Measurements from ENCODE around the gene REXO5. TPM values are rescaled to one million over a fixed set of nuclear protein-coding genes. Genes with fewer than 3 reads are reported as not detected.
A peak's percentile ranks its signal among the peaks of the same experiment; 100 is the strongest.

REXO5 gene
- total RNA-seq, 4 donors from 2014 or later = 2.0 to 4.9 (median 2.7) TPM

GRCh38 chr16:20871941-20872815 is 65.9 kb downstream of the REXO5 start:
- peaks cover 79 to 91% (median 84%) of the 10 kb centered on the region in 4 donors for H3K4me1 ChIP-seq
- no peaks in the 10 kb centered on the region for H3K27me3 ChIP-seq
- H3K9me3 ChIP-seq = no peaks in the 10 kb centered on the region
- no peak for TF ChIP-seq POLR2A (IDR thresholded peaks at IDR 0.05; ENCODE audit: low read depth)
- TF ChIP-seq POLR2AphosphoS5 (IDR thresholded peaks at IDR 0.05) = no peak
- TF ChIP-seq EP300 (IDR thresholded peaks at IDR 0.05) = no peak
- TF ChIP-seq, protein P1, sequence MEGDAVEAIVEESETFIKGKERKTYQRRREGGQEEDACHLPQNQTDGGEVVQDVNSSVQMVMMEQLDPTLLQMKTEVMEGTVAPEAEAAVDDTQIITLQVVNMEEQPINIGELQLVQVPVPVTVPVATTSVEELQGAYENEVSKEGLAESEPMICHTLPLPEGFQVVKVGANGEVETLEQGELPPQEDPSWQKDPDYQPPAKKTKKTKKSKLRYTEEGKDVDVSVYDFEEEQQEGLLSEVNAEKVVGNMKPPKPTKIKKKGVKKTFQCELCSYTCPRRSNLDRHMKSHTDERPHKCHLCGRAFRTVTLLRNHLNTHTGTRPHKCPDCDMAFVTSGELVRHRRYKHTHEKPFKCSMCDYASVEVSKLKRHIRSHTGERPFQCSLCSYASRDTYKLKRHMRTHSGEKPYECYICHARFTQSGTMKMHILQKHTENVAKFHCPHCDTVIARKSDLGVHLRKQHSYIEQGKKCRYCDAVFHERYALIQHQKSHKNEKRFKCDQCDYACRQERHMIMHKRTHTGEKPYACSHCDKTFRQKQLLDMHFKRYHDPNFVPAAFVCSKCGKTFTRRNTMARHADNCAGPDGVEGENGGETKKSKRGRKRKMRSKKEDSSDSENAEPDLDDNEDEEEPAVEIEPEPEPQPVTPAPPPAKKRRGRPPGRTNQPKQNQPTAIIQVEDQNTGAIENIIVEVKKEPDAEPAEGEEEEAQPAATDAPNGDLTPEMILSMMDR (IDR thresholded peaks at IDR 0.05) = no peak
- H3K4me3 ChIP-seq = no peak overlapping the region
- 73% methylated on average over 9 of the region's 9 CpGs for WGBS
- H3K27ac ChIP-seq (replicated peaks in 1 of 4) = peak overlapping the region; percentile 70 to 80 (median 72)
- intact Hi-C loops (cut with DNase I) = no loop called here
- DNase-seq (ENCODE audit: extremely low spot score) = no peak
- H3K36me3 ChIP-seq = no peaks in the 10 kb centered on the region

DNA sequence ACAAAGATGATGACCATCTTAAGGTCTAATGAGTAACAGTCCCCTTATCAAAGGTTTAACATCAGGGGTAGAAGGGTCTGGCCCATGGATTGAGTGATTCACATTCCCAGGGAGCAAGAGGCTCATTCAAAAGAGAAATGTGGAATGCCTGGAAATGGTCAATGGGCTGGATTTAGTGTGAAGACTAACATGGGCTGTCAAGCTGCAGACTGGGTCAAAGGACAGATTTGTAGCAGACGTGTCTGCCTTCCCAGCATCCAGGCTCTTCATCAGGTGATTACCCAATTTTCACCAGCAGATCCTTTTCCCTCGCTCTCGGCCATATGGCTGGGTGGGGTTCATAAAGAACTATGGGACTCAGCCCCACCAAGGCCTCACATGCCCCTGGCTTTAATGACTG is 67.0 kb downstream of the REXO5 start:
- Histone ChIP-seq H3K4me1 (peaks cover 71 to 91% (median 82%) of the 10 kb centered on the region in 4 donors), H3K36me3 (no peaks in the 10 kb centered on the region), H3K27me3 (no peaks in the 10 kb centered on the region), H3K4me3 (no peak overlapping the region), H3K27ac (replicated peaks in 1 of 4) (peak overlapping the region in 3 of 4 donors; percentile 14 to 16 (median 14)), H3K9me3 (no peaks in the 10 kb centered on the region)
- 80% methylated on average over 3 of the region's 3 CpGs for WGBS
- intact Hi-C loops (cut with DNase I) = no loop called here
- TF ChIP-seq POLR2AphosphoS5 (IDR thresholded peaks at IDR 0.05) = no peak
- no peak for TF ChIP-seq EP300 (IDR thresholded peaks at IDR 0.05)
- no peak for TF ChIP-seq POLR2A (IDR thresholded peaks at IDR 0.05; ENCODE audit: low read depth)
- TF ChIP-seq, protein P1 (IDR thresholded peaks at IDR 0.05) = no peak
- no peak for DNase-seq (ENCODE audit: extremely low spot score)

- intact Hi-C loops (cut with DNase I) = no loop called here
- no peak for TF ChIP-seq POLR2A (IDR thresholded peaks at IDR 0.05; ENCODE audit: low read depth)
- TF ChIP-seq POLR2AphosphoS5 (IDR thresholded peaks at IDR 0.05) = no peak
- no peak for TF ChIP-seq EP300 (IDR thresholded peaks at IDR 0.05)
- TF ChIP-seq, protein P1 (IDR thresholded peaks at IDR 0.05) = no peak
- H3K4me3 ChIP-seq = no peak overlapping the region
- 86% methylated on average over 4 of the region's 4 CpGs for WGBS
- H3K27ac ChIP-seq (replicated peaks in 1 of 4) = no peak overlapping the region
- H3K4me1 ChIP-seq = peaks cover 71 to 91% (median 82%) of the 10 kb centered on the region in 4 donors
- DNase-seq (ENCODE audit: extremely low spot score) = no peak
- H3K9me3 ChIP-seq = no peaks in the 10 kb centered on the region
- H3K27me3 ChIP-seq = no peaks in the 10 kb centered on the region
- H3K36me3 ChIP-seq = no peaks in the 10 kb centered on the region
Observed at GRCh38 chr16:20874088-20874581, 67.8 kb downstream of the REXO5 start.

DNA sequence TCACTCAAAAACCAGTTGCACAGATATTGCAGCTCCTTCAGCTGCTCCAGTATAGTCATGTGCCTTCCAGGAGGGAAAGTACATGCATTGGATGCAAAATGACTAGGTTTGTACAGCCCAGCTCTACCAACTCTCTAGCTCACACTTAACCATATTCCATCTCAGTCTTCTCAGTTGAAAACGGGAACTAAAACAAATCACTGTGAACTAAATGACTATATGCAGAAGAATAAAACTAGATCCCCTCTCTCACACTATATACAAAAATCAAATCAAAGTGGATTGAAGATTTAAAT is 69.0 kb downstream of the REXO5 start:
- no peak overlapping the region for H3K27ac ChIP-seq (replicated peaks in 1 of 4)
- H3K36me3 ChIP-seq = no peaks in the 10 kb centered on the region
- peaks cover 71 to 91% (median 82%) of the 10 kb centered on the region in 4 donors for H3K4me1 ChIP-seq
- TF ChIP-seq POLR2A (IDR thresholded peaks at IDR 0.05; ENCODE audit: low read depth) (no peak), EP300 (IDR thresholded peaks at IDR 0.05) (no peak), POLR2AphosphoS5 (IDR thresholded peaks at IDR 0.05) (no peak)
- TF ChIP-seq, protein P1 (IDR thresholded peaks at IDR 0.05) = no peak
- intact Hi-C loops (cut with DNase I) = no loop called here
- no peaks in the 10 kb centered on the region for H3K9me3 ChIP-seq
- H3K27me3 ChIP-seq = no peaks in the 10 kb centered on the region
- no peak for DNase-seq (ENCODE audit: extremely low spot score)
- H3K4me3 ChIP-seq = no peak overlapping the region
- WGBS = 92% methylated on average over 1 of the region's 1 CpG
